GM18505 (cell line): ENCODE data around the gene ARRDC2.

Source experiments
- ATAC-seq: cut with Tn5 transposase; IDR thresholded peaks from one replicate; pipeline ENCODE4 v1.9.1; 2021; ENCODE audit not compliant: unreplicated experiment
- POLR2A ChIP-seq: IDR thresholded peaks from 4 replicates; pipeline ENCODE4 v1.6.1; 2011; ENCODE audit warnings: borderline replicate concordance; ENCODE audit not compliant: insufficient read depth, insufficient read length; ENCODE audit errors: extremely low read depth

ARRDC2 gene

GRCh38 chr19:18049385-18049784 is 41.4 kb downstream of the ARRDC2 start:
- ATAC-seq: no peak
- no peak for TF ChIP-seq POLR2A

- TF ChIP-seq POLR2A: no peak
- ATAC-seq: no peak
Measured at GRCh38 chr19:18051887-18052286, 43.9 kb downstream of the ARRDC2 start.

GRCh38 chr19:18053576-18054219 is 45.7 kb downstream of the ARRDC2 start:
- no peak for ATAC-seq
- TF ChIP-seq POLR2A: no peak

GRCh38 chr19:18055967-18056366 is 48.0 kb downstream of the ARRDC2 start:
- ATAC-seq: no peak
- no peak for TF ChIP-seq POLR2A

DNA sequence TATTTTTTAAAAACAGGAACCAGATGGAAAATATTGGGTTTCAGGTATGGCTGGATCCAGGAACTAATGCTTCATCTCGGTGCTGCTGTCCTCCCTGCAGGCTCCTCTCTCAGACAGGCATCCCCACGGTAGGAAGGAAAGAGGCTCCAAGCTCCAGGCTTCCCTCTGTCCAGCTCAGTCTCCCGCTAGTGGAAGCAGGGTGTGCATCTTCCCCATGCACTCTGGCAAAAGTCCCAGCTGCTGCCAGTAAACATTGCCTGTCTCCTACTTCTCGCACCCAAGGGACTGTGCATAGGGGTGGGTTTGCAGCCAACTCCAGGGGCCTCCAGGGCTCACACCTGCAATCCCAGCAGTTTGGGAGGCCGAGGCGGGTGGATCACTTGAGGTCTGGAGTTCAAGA is 49.6 kb downstream of the ARRDC2 start:
- TF ChIP-seq POLR2A: no peak
- ATAC-seq: no peak

GRCh38 chr19:18058208-18059009 is 50.4 kb downstream of the ARRDC2 start:
- no peak for TF ChIP-seq POLR2A
- ATAC-seq: no peak

- no peak for TF ChIP-seq POLR2A
- no peak for ATAC-seq
Measured at GRCh38 chr19:18059297-18059696, 51.3 kb downstream of the ARRDC2 start.

DNA sequence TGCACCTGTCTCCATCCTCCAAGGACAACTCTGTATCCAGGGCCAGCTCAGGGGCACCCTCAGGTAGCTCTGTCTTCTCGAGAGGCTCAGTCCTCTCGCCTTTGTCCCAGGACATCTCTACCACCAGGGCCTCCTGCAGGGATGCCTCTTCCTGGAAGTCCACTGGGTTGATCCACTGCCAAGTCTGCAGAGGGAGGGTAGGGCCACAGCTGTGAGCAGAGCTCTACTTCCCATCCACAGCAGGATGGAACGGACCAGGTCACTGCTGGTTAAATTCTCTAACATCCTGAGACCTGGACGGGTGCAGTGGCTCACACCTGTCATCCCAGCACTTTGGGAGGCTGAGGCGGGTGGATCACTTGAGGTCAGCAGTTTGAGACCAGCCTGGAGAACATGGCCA is 51.9 kb downstream of the ARRDC2 start:
- no peak for ATAC-seq
- no peak for TF ChIP-seq POLR2A

DNA sequence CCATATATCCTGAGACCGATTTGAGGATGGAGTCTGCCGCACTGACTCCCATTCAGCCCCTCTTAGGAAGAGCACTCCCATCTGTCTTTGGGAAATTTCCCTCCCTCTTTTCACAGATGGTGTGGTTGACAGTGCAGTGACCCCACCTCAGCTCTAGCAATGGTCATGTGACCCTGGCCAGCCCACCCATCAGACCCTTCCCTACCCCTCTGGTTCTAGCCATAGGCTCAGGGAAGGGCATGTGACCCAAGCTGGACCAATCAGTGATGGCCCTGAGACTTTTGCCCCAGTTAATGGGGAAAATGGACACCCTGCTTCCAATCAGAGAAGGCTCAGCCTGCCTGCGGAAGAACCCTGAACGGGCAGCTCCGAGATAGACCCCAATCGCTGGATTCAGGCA is 52.5 kb downstream of the ARRDC2 start:
- no peak for TF ChIP-seq POLR2A
- ATAC-seq: no peak

DNA sequence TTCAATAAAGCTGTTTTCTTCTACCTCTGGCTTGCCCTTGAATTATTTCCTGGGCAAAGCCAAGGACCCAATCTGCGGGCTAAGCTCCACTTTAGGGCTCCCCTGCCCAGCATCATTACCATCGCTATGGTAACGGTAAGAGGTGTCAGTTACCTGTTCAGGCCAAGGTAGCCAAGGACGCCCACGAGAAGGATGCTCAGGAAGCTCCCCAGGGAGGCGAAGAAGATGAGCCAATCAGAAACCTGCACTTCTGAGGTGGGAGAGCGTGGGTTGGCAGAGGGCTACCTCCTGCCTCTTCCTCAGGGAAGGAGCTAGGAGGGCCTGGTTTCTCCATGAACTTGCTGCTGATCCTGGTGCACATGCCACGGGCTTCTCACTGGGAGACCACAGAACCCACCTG is 54.1 kb downstream of the ARRDC2 start:
- ATAC-seq: no peak
- TF ChIP-seq POLR2A: no peak

- no peak for ATAC-seq
- no peak for TF ChIP-seq POLR2A
Measured at GRCh38 chr19:18063463-18063862, 55.5 kb downstream of the ARRDC2 start.
